GM18508 (cell line): ENCODE measurements around the gene CRLF2.
"Not testable (repeated sequence)": the region's sequence is repeated elsewhere in the genome, so short reads cannot be mapped to it uniquely, and the experiment has no call there.

Experiments used
- ATAC-seq: cut with Tn5 transposase; IDR thresholded peaks from one replicate; pipeline ENCODE4 v1.9.1; 2021; ENCODE audit warnings: moderate number of reproducible peaks; ENCODE audit not compliant: insufficient read depth, unreplicated experiment

Gene CRLF2

GRCh38 chrX:1170243-1170642 lies 42.2 kb downstream of the CRLF2 start:
- no peak for ATAC-seq

GRCh38 chrX:1169189-1169588 lies 43.3 kb downstream of the CRLF2 start:
- ATAC-seq, result no peak

GRCh38 chrX:1167918-1168481 lies 44.4 kb downstream of the CRLF2 start:
- ATAC-seq, result no peak

GRCh38 chrX:1167466-1167865 lies 45.0 kb downstream of the CRLF2 start:
- no peak for ATAC-seq

GRCh38 chrX:1165535-1166196 lies 46.8 kb downstream of the CRLF2 start:
- no peak for ATAC-seq

GRCh38 chrX:1164322-1165288 lies 47.8 kb downstream of the CRLF2 start:
- ATAC-seq, result no peak

GRCh38 chrX:1163231-1163630 lies 49.2 kb downstream of the CRLF2 start:
- no peak for ATAC-seq

GRCh38 chrX:1162119-1162916 lies 50.1 kb downstream of the CRLF2 start:
- no peak for ATAC-seq

GRCh38 chrX:1159548-1159947 lies 52.9 kb downstream of the CRLF2 start:
- no peak for ATAC-seq

GRCh38 chrX:1156681-1157455 lies 55.6 kb downstream of the CRLF2 start:
- ATAC-seq, result not testable (repeated sequence)

- no peak for ATAC-seq
Observed at GRCh38 chrX:1153940-1154339, 58.5 kb downstream of the CRLF2 start.

- ATAC-seq, result no peak
Observed at GRCh38 chrX:1152090-1152489, 60.4 kb downstream of the CRLF2 start.

- ATAC-seq, result no peak
Observed at GRCh38 chrX:1151378-1152077, 60.9 kb downstream of the CRLF2 start.

- no peak for ATAC-seq
Observed at GRCh38 chrX:1150569-1151347, 61.7 kb downstream of the CRLF2 start.

GRCh38 chrX:1147611-1148515 lies 64.6 kb downstream of the CRLF2 start:
- ATAC-seq, result no peak

- ATAC-seq, result no peak
Observed at GRCh38 chrX:1144293-1144692, 68.2 kb downstream of the CRLF2 start.
